Tibial nerve (tissue), 4 donors: ENCODE data around the gene ADK. TPM values are rescaled to one million over a fixed set of nuclear protein-coding genes. Genes with fewer than 3 reads are reported as not detected.

Experiments used
- DNase-seq, 2 donors: peaks; one replicate each; pipeline ENCODE4 v3.0.0-alpha.2; 2019; ENCODE audit warnings: low spot score in 2 of 2
- H3K27ac ChIP-seq, 4 donors: fragments of 200-600 bp; sonication (generic) in 3 of 4; one replicate each; pipeline ENCODE4 v1.5.1; 2017 to 2019; ENCODE audit warnings: mild to moderate bottlenecking in 1 of 4
- H3K27me3 ChIP-seq, 2 donors: fragments of 200-600 bp; sonication (generic) in 1 of 2; one replicate each; pipeline versions ENCODE4 v1.5.1 to v1.6.0; 2017 to 2019
- H3K36me3 ChIP-seq, 3 donors: fragments of 200-600 bp; sonication (generic); one replicate each; pipeline ENCODE4 v1.5.1; 2018 to 2019
- H3K4me1 ChIP-seq, 4 donors: fragments of 200-600 bp; sonication (generic) in 3 of 4; one replicate each; pipeline ENCODE4 v1.5.1; 2017 to 2019
- H3K4me3 ChIP-seq, 4 donors: fragments of 200-600 bp; sonication (generic) in 3 of 4; one replicate each; pipeline ENCODE4 v1.5.1; 2017 to 2019; ENCODE audit warnings: mild to moderate bottlenecking in 1 of 4, moderate library complexity in 1 of 4
- H3K9me3 ChIP-seq, 4 donors: fragments of 200-600 bp; sonication (generic) in 3 of 4; one replicate each; pipeline ENCODE4 v1.5.1; 2017 to 2019
- CTCF ChIP-seq, 5 experiments: fragments of 200-600 bp in 3 of 5; fragments of 450-650 bp in 2 of 5; sonication (generic) in 3 of 5; IDR thresholded peaks; one replicate each; pipeline ENCODE4 v1.5.1; 2016 to 2019; ENCODE audit warnings: antibody characterized with exemption in 5 of 5, mild to moderate bottlenecking in 3 of 5, moderate library complexity in 2 of 5
- EP300 ChIP-seq, 2 donors: sonication (generic); formaldehyde crosslinking; IDR thresholded peaks; one replicate each; pipeline ENCODE4 v1.6.1; 2017; ENCODE audit warnings: antibody characterized with exemption in 2 of 2, mild to moderate bottlenecking in 1 of 2
- POLR2A ChIP-seq, 2 donors: fragments of 450-650 bp; IDR thresholded peaks; one replicate each; pipeline ENCODE4 v1.6.1; 2017; ENCODE audit warnings: antibody characterized with exemption in 2 of 2, mild to moderate bottlenecking in 2 of 2, moderate library complexity in 2 of 2
- WGBS, 2 donors: methylation state at CpG; one replicate each; pipeline ENCODE4 v1.1.5; 2018; 5-methylcytosine and 5-hydroxymethylcytosine counted together
- total RNA-seq, 4 donors: library from RNA; depleted of rRNA; stranded (reverse); fragments of >200 nt; gene quantifications; one replicate each; pipeline ENCODE4 v1.1.0, GENCODE V29; 2016

The ADK gene
- total RNA-seq, 4 donors from 2014 or later: 28.2 to 50.9 (median 34.0) TPM

GRCh38 chr10:74238031-74238431 lies 87.0 kb downstream of the ADK start:
- H3K9me3 ChIP-seq: no peaks in the 10 kb centered on the region
- 84 to 87% methylated on average over 6 of the region's 6 CpGs for WGBS, 2 donors
- no peaks in the 10 kb centered on the region for H3K27me3 ChIP-seq
- H3K4me1 ChIP-seq: no peaks in the 10 kb centered on the region
- DNase-seq: no peak
- H3K27ac ChIP-seq: no peak overlapping the region
- TF ChIP-seq POLR2A (IDR thresholded peaks at IDR 0.05): no peak
- TF ChIP-seq CTCF (IDR thresholded peaks at IDR 0.05): no peak
- no peak for TF ChIP-seq EP300 (IDR thresholded peaks at IDR 0.05)
- H3K36me3 ChIP-seq: peaks cover 0 to 6% (median 2%) of the 10 kb centered on the region in 3 donors
- H3K4me3 ChIP-seq: no peak overlapping the region

- 89 to 98% methylated on average over 2 of the region's 2 CpGs for WGBS, 2 donors
- no peak for DNase-seq
- Histone ChIP-seq H3K27ac (no peak overlapping the region), H3K4me1 (no peaks in the 10 kb centered on the region), H3K9me3 (no peaks in the 10 kb centered on the region), H3K27me3 (no peaks in the 10 kb centered on the region), H3K36me3 (peaks cover 0 to 11% (median 5%) of the 10 kb centered on the region in 3 donors), H3K4me3 (no peak overlapping the region)
- no peak for TF ChIP-seq POLR2A (IDR thresholded peaks at IDR 0.05)
Observed at GRCh38 chr10:74238516-74238915, 87.5 kb downstream of the ADK start.

GRCh38 chr10:74243067-74243466 lies 92.0 kb downstream of the ADK start:
- no peak for DNase-seq
- no peak overlapping the region for H3K4me3 ChIP-seq
- H3K27me3 ChIP-seq: no peaks in the 10 kb centered on the region
- H3K9me3 ChIP-seq: no peaks in the 10 kb centered on the region
- H3K36me3 ChIP-seq: peaks cover 0 to 12% (median 5%) of the 10 kb centered on the region in 3 donors
- TF ChIP-seq POLR2A (IDR thresholded peaks at IDR 0.05) (no peak), CTCF (IDR thresholded peaks at IDR 0.05) (no peak), EP300 (IDR thresholded peaks at IDR 0.05) (no peak)
- WGBS, 2 donors: 85 to 87% methylated on average over 10 of the region's 10 CpGs
- no peak overlapping the region for H3K27ac ChIP-seq
- H3K4me1 ChIP-seq: no peaks in the 10 kb centered on the region

GRCh38 chr10:74244097-74244685 lies 93.2 kb downstream of the ADK start:
- peak in 1 of 2 donors; percentile 30 for DNase-seq
- Histone ChIP-seq H3K27me3 (no peaks in the 10 kb centered on the region), H3K36me3 (peaks cover 0 to 12% (median 5%) of the 10 kb centered on the region in 3 donors), H3K4me1 (no peaks in the 10 kb centered on the region), H3K9me3 (no peaks in the 10 kb centered on the region), H3K4me3 (no peak overlapping the region), H3K27ac (no peak overlapping the region)
- 2 to 5% methylated on average over 3 of the region's 3 CpGs for WGBS, 2 donors
- TF ChIP-seq EP300 (IDR thresholded peaks at IDR 0.05) (no peak), CTCF (IDR thresholded peaks at IDR 0.05) (peak; percentile 38 to 61 (median 53)), POLR2A (IDR thresholded peaks at IDR 0.05) (no peak)

GRCh38 chr10:74244807-74245206 lies 93.8 kb downstream of the ADK start:
- Histone ChIP-seq H3K4me3 (no peak overlapping the region), H3K27ac (no peak overlapping the region), H3K9me3 (no peaks in the 10 kb centered on the region), H3K27me3 (no peaks in the 10 kb centered on the region), H3K4me1 (no peaks in the 10 kb centered on the region), H3K36me3 (peaks cover 0 to 12% (median 5%) of the 10 kb centered on the region in 3 donors)
- no peak for DNase-seq
- no peak for TF ChIP-seq CTCF (IDR thresholded peaks at IDR 0.05)
- TF ChIP-seq EP300 (IDR thresholded peaks at IDR 0.05): no peak
- TF ChIP-seq POLR2A (IDR thresholded peaks at IDR 0.05): no peak
- WGBS, 2 donors: 90 to 94% methylated on average over 2 of the region's 2 CpGs
